Omental fat pad (tissue), 4 donors: ENCODE data around the gene SLC2A13. TPM values are rescaled to one million over a fixed set of nuclear protein-coding genes. Genes with fewer than 3 reads are reported as not detected.

Source experiments
- ATAC-seq: fragments of 150-250 bp; one replicate; pipeline ENCODE4 v1.9.1; 2016; ENCODE audit warnings: mild to moderate bottlenecking, moderate library complexity; ENCODE audit not compliant: low FRiP score
- DNase-seq: peaks from one replicate; pipeline ENCODE4 v3.0.0-alpha.2; 2019; ENCODE audit warnings: low spot score
- total RNA-seq, 4 donors: library from RNA; depleted of rRNA; stranded (reverse); fragments of >200 nt; gene quantifications; one replicate each; pipeline ENCODE4 v1.1.0, GENCODE V29; 2016
- TF ChIP-seq, protein P1 (sequence below), 3 donors: fragments of 450-650 bp; IDR thresholded peaks; one replicate each; pipeline ENCODE4 v1.5.1; 2016 to 2017; ENCODE audit warnings: antibody characterized with exemption in 3 of 3, mild to moderate bottlenecking in 3 of 3, moderate library complexity in 2 of 3

Gene SLC2A13
- total RNA-seq, 4 donors from 2014 or later = 11.6 to 25.9 (median 15.6) TPM

DNA sequence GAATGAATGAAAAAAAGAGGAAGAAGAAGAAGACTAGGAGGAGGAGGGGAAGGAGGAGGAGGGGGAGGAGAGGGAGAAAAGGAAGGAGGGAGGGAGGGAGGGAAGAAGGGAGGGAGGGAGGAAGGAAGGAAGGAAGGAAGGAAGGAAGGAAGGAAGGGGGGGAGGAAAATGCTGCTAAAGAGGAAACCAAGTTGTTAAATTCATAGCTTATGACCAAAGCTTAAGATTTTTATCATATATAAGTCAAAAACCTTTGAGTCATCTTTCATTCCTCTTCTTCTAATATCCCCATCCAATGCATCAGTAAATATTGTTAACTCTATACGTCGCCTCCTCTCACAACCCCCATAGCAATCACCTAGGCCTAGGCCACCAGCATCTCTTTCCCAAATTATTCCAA, 117.3 kb downstream of the SLC2A13 start:
- ATAC-seq (no peak), DNase-seq (no peak)
- TF ChIP-seq, protein P1, sequence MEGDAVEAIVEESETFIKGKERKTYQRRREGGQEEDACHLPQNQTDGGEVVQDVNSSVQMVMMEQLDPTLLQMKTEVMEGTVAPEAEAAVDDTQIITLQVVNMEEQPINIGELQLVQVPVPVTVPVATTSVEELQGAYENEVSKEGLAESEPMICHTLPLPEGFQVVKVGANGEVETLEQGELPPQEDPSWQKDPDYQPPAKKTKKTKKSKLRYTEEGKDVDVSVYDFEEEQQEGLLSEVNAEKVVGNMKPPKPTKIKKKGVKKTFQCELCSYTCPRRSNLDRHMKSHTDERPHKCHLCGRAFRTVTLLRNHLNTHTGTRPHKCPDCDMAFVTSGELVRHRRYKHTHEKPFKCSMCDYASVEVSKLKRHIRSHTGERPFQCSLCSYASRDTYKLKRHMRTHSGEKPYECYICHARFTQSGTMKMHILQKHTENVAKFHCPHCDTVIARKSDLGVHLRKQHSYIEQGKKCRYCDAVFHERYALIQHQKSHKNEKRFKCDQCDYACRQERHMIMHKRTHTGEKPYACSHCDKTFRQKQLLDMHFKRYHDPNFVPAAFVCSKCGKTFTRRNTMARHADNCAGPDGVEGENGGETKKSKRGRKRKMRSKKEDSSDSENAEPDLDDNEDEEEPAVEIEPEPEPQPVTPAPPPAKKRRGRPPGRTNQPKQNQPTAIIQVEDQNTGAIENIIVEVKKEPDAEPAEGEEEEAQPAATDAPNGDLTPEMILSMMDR (IDR thresholded peaks at IDR 0.05) = no peak

DNA sequence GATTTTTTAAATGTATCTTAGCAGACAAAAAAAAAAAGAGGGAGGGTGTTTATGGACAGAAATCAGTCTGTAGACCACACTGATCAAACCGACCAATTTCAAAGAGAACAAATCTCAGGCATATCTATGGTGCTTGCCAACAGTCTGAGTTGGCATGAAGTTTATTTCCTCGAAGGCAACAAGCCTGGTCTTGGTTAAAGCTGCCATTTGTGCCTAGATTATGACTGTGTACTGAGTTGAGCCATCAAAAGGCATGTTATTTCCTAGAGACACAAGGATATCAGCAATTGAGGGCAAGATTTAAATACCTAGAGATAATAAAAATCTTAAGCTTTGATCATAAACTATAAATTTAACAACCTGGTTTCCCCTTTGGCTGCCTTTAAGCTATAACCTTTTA, 119.2 kb downstream of the SLC2A13 start:
- ATAC-seq (no peak), DNase-seq (no peak)
- TF ChIP-seq, protein P1 (IDR thresholded peaks at IDR 0.05) = no peak

DNA sequence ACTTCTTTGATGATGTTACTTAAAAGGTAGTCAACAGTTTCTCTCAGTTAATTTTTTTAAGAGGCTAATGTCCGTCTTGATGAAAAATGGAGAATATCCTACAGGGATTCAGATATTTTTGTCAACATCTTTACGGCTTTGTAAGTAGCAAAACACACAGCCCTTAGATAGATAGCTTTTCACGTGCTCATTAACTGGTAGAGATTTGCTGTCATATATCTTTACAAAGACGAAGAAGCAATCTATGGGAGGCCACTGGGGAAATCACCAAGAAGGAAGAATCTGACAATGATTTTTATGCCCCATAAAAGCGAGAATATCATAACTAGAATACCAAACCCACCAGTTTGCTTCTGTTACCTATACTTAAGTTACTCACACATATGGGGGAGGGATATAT, 121.2 kb downstream of the SLC2A13 start:
- DNase-seq (no peak), ATAC-seq (no peak)
- TF ChIP-seq, protein P1 (IDR thresholded peaks at IDR 0.05) = no peak

DNA sequence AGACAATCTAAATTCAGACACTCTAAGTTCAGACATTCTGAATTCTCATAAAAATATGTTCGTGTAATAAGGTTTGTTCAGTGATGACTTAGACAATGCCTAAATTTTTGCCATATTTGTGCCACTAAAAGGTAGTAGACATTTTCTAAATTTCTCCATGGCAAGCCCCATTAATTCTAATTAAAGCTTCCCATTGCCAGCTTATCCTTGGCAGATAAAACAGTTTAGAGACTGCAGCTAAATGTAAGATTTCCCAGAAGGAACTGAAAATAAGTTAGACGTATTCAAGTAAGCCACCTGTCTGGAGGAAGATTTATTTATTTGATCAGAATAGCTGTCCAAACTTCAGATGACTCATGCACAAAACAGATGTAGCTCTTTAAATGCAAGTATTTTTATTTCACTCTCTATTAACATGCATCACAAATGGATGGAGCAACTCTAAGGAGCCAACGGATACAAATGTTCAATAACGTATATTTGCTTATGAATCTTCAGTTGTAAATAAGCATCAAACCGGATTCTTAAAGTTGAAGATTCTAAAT, 130.4 kb downstream of the SLC2A13 start:
- TF ChIP-seq, protein P1 (IDR thresholded peaks at IDR 0.05) = no peak

DNA sequence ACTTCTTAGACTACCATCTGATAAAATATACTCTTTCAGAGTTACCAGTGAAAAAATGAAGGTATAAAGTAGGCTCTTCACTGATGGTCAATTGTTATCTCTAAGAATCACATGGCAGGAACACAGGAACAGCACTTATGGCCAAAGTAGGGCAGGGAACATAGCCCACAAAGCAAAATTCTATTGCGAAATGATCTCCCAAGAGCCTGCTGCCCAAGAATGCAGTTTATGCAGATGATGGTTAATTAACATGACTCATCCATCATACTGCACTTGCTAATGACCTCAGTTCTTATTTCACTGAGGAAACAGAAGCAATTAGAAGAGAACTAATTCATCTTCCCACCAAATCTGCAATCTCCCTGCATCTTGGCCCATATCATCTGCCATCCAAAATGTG, 133.8 kb downstream of the SLC2A13 start:
- no peak for ATAC-seq
- TF ChIP-seq, protein P1 (IDR thresholded peaks at IDR 0.05) = no peak
- DNase-seq = no peak

More for the DNA sequence above, 130.4 kb downstream of the SLC2A13 start:
- DNase-seq = no peak
- ATAC-seq = no peak

DNA sequence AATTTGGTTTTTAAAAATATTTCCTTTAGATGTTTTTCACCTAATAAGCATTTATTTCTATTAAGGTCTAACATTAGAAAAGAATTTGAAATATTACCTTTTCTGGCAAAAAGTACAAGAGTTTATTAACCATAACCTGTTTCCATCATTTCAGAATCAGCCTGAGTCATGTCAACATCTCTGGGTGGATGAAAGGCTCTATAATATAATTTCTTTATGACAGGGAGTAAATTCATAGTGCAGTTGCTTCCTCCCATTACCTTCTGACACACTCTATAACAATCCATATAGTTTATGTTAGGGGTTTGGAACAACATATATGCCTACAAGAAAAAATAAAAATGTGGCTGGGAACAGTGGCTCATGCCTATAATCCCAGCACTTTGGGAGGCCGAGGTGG, 134.5 kb downstream of the SLC2A13 start:
- DNase-seq (no peak), ATAC-seq (no peak)
- TF ChIP-seq, protein P1 (IDR thresholded peaks at IDR 0.05) = no peak

DNA sequence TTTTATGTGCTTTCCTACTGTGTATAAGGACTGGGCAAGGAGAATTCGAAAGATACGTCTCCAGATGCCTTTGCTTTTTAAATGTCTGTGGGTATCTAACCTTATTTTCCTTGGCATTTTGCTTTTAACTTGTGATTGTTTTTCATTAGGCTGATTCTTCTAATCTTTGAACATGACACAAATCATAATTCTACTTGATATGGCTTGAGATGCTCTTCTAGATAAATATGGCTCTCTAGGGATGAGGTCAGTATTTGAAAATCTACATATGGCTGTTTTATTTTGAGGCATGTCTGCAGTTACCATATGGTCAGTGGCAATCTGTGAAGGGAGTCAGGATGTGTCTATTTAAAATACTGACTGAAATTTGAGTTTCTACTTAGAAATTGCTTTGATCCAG, 139.2 kb downstream of the SLC2A13 start:
- DNase-seq (no peak), ATAC-seq (no peak)
- TF ChIP-seq, protein P1 (IDR thresholded peaks at IDR 0.05) = no peak
